NK-92 (cell line): ENCODE data around the gene MACROD1.
A peak's percentile ranks its signal among the peaks of the same experiment; 100 is the strongest.

Experiments
- DNase-seq: peaks from one replicate; lab custom pipeline; 2025; ENCODE audit not compliant: unreplicated experiment; lab: John Stamatoyannopoulos, UW

MACROD1 gene

DNA sequence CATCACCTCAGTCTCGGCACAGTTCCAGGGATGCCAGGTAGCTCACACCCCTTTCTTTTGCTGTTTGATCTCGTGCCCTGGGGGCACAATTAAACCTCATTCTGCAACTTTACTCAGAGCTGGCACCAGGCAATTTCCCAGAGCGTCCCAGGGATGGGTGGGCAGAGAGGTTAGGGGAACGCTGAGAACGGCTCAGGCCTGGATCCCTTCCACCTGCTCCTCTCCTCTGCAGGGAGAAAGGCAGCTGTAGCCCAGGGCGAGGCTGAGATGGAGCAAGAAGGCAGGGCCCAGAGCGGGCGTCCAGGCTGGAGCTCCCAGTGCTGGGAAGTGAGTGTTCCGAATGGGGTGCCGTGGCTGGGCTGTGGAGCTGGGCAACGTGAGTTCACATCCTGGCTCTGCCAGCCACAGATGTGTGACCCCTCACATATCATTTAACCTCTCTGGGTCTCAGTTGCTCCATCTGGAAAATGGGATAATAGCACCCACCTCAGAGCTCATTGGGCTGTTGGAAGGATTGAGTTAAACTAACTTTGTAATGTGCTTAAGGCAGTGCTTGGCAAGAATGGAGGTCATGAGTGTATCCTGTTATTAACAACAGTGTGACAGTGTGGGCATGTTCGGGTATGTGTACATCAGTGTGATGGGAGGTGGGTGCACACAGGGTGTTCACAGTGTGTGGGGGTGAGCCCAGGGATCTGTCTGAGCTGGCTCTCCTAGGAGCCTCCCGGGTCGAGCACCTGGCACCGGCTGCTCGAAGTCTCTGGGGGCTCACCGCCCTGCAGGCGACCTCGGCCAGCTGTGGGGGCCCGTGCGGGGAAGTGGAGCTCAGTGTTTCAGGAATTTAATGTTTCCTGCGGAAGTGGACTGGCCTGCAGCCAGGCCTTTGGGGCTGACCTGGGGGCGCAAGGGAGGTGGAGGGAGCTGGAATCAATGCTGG is 164.2 kb downstream of the MACROD1 start:
- no peak for DNase-seq

- no peak for DNase-seq
Measured at GRCh38 chr11:64000740-64001483, 165.0 kb downstream of the MACROD1 start.

DNA sequence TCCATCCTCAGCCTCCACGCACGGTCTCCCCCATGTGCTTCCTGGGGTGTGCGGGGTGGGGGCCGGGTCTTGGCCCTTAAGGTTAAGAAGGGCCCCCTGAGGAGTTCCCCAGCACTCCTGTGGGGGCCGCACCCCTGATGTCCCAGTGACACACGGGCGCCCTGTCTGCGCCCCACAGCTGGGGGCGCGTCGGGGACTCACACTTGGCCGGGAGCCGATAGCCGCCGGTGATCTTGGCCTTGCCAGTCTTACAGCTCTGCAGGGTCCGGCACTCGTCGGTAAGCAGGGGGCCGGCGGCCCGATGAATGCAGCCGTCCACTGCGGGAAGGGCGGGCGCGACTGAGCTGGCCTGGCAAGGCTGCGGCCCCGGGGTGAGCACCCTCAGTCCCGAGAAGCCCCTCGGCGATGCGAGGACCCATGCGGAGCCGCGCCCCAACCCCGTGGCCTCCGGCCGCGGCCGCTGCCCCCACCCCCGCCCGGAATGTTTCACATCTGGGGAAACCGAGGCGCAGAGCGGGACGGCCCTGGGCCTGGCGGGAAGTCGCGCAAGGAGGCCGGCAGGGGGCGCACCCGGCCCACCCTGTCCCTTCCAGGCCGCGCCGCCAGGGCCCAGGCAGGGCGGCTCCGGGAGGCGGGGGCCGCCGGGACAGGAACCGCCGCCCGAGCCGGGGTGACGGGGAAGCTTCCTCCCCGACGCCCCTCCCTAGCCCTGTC is 165.7 kb downstream of the MACROD1 start:
- no peak for DNase-seq

DNA sequence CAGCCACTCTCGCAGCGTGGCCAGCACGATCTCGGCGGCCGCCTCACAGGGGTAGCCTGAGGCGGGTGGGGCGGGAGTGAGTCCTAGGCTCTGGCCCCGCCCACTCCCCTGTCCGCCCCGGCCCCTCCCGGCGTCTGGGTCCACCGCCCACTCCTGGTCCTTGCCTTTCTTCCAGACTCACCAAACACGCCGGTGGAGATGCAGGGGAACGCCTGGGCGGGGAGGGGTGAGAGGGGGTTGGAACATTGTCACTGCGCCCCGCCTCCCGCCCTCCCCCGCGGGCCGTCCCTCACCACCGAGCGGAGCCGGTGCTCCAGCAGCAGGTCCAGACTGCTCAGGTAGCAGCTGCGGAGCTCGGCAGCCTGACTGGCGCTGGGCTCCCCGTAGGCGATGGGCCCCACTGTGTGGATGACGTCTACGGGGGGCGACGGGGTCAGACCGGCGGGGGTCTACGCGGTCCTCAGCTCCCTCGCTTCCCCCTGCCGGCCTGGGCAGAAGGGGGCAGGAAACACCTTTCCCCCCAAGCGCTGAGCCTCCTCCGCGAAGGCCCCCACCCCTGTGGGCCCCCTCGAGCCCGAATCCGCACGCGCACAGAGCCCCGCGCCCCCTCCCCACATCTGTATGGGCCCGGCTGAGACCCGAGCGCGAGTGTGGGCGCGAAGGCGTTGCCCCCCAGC is 166.4 kb downstream of the MACROD1 start:
- no peak for DNase-seq

DNA sequence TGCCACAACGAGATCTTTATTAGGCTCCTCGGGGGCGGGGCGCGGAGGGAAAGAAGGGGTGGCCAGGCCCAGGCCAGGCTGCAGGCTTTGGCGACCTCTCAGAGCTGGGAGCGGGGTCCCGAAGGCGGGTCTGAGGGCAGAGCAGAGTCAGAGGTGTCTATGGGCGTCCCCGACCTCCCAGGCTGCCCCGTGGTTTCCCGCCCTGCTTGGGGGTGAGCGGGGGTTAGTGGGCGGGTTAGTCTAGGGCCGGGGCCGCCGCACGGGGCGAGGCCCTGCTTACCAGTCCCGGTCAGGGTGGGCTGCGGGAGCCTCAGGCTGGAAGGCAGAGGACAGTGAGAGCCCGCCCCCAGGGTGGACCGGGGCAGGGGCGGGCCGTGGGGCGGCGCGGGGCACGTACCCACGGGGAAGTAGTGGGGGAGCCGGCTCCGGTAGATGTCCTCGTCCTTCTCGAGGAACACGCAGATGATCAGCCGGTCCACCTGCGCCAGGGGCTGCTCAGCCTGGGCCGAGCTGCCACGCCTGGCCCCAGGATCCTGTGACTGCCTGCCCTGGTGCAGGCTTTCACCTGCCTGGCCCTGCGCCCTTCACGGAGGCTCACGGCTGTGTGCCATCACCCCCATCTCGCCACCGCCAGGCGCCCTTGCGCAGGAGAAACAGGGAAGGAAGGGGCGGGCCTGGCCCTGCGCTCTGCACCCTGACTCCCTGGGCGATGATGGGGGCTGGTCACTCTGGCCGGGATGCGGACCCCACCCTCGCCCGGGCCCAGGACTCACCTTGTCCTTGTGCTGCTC is 167.2 kb downstream of the MACROD1 start:
- no peak for DNase-seq

DNA sequence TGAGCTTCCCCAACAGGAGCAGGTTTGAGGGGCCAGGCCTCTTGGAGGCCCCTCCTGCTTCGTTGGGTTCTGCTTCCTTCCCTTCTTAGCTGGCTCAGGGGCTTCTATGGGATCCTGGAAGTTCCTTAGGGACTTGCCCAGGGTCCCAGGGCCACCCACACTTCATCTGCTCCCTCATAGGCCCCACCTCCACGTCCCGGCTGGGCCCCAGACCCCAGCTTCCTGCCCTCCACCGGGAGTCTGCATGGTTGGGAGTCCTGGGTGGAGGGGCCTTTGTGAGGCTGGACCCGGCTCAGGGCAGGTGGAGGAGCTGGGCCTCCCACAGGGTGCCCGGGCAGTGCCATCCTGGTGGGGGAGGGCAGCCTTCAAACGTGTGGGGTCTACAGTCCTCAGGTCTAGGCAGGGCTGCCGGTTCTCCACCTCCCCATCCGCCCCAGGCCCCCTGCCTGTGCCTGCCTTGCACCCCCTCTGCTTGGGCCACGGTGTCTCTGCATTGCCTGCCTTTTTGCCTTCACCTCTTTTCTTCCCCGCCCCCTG is 168.0 kb downstream of the MACROD1 start:
- DNase-seq, result no peak

- no peak for DNase-seq
Measured at GRCh38 chr11:63997104-63997700, 168.7 kb downstream of the MACROD1 start.

DNA sequence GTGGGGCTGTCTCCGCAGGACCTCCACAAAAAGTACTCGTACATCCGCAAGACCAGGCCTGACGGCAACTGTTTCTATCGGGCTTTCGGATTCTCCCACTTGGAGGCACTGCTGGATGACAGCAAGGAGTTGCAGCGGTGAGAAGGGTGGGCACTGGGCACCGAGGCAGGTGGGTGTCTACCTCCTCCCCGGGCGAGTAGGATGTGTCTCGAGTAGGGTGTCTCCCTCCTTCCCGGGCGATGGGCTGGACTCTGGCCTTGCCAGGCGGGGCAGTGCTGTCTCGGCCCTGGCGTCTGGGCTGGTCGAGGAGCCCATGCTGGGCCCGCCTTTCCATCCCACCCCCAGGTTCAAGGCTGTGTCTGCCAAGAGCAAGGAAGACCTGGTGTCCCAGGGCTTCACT is 169.4 kb downstream of the MACROD1 start:
- DNase-seq, result no peak

- DNase-seq, result no peak
Measured at GRCh38 chr11:63993993-63994392, 171.9 kb downstream of the MACROD1 start.

- no peak for DNase-seq
Measured at GRCh38 chr11:63993100-63993499, 172.8 kb downstream of the MACROD1 start.

- no peak for DNase-seq
Measured at GRCh38 chr11:63991558-63991957, 174.4 kb downstream of the MACROD1 start.

GRCh38 chr11:63986932-63987513 is 178.9 kb downstream of the MACROD1 start:
- DNase-seq, result no peak

- DNase-seq, result no peak
Measured at GRCh38 chr11:63986156-63986931, 179.6 kb downstream of the MACROD1 start, which contains the start of gene OTUB1. OTUB1 (plus strand) TSS chr11:63986438; CDS start chr11:63986457, 19 bp downstream.

DNA sequence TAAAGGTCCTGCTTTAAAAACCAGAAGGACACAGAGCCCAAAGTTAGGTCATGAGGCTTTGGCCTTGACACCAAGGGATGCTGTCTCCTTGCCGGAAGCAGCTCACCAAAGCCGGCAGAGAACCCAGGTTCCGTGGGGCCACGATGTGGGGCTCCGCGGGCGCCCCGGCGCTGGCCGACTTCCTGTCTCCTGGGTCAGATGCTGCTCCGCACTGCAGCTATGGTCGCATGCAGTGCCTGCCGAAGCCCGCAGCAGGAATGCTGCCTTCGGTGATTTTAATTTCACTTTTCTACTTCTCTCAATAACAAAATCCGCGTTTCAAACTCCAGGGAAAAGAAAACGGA is 180.1 kb downstream of the MACROD1 start:
- DNase-seq, result no peak

- DNase-seq, result no peak
Measured at GRCh38 chr11:63979426-63979825, 186.5 kb downstream of the MACROD1 start.

DNA sequence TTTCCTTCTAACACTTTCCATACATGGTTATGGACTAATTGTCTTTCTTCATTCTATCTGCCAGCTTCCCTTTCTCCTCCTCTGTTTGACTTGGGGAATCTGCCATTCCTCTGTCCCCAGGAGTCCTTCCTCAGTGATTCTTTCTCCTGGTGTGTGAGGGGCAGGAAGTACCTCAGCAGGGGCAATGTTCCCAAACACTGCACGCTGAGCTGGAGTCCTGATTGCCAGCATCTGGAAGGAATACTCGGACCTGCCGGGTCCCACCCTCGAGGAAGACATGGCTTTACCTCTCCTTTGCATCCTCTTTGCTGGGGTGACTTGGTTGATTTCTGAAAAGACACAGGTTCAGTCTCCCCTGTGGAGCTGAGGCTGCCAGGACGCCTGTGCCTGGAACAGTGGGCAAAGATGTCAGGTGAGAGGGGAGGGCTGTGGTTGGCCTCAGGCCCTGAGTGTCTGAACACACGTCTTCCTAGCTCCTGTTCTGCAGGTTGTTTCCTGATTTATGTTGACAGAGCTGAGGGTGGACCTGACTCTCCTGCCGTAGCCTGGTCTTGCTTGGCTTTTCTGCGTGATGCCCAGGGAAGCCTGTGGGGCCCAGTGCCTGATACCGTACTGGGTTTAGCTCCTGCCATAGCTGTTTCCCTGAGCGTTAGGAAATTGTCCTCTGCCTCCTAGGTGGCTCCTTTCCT is 187.2 kb downstream of the MACROD1 start:
- no peak for DNase-seq

DNA sequence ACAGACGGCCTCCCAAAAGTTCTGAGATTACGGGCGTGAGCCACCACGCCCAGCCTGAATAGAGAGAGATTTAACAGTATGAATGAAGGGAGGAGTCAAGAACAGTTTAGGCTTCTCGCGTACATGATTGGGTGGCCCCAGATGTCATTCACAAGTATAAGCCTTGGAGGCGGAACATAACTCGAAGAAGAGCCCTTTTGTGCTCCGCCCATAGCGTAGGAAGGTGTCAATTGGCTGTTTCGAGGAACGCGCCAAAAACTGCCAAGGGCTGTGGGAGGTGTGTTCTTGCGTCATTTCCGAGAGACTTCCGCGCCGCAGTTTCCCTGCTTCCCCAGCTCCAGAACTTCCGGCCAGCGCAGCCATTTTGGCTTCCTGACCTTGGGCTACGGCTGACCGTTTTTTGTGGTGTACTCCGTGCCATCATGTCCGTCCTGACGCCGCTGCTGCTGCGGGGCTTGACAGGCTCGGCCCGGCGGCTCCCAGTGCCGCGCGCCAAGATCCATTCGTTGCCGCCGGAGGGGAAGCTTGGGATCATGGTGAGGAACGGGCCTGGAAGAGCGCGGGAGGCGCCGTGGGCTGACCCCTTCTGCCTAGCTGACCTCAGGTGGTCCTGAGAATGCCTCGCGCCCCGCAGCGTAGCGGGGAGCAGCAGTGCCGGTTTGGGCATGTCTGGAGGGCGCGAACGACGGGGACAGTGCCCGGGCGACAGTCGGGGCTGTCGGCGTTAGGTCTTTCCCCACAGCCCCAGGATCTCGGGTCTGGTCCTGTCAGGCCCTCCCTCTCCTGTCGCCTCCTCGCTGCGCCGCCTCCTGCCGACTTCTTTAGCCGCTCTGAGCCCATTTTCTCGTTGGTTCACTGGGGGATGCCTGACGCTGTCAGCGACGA is 191.4 kb downstream of the MACROD1 start, which contains the start of gene COX8A:
Gene COX8A, plus strand, starts transcription at position 362 of the 885 bp plus-strand sequence. Its CDS starts 61 bp downstream, at position 423.
- DNase-seq, result peak; percentile 81
